Measurements from ENCODE around the gene SLC9A1.

DNA sequence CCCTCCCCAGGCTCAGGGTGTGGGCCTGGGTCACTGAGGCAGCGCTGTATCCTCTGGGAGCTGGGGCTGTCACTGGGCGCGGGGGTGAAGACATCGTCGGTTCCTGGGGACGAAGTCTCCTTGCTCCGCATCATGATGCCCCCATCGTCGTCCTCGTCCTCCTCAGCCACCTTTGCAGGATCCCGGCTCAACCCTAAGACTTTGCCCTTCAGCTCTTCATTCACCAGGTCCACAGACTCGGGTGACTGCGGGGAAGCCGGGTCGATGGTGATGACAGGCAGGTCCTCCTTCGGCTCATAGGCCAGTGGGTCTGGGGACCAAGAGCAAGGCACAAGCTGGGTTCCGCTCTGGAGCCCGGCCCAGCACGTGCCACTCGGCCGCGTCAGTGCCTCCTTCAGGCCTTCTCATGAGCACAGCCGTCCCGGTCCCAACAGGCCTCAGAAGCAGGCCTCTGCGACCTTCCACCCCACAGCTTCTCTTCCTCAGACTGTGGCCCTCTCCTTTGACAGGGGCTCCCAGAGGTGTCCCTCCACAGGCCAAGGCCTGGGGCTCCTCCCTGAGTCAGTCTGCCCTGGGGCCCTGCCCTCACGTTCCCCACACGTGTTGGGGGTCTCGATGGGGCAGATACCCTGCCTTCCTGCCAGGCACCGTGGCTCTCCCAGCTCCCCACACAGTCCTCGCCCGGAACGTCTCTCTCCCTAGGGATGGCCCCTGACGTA is 54.4 kb downstream of the SLC9A1 start:
- no peak for TF ChIP-seq POLR2A (IDR thresholded peaks at IDR 0.05)
- TF ChIP-seq, protein P1, sequence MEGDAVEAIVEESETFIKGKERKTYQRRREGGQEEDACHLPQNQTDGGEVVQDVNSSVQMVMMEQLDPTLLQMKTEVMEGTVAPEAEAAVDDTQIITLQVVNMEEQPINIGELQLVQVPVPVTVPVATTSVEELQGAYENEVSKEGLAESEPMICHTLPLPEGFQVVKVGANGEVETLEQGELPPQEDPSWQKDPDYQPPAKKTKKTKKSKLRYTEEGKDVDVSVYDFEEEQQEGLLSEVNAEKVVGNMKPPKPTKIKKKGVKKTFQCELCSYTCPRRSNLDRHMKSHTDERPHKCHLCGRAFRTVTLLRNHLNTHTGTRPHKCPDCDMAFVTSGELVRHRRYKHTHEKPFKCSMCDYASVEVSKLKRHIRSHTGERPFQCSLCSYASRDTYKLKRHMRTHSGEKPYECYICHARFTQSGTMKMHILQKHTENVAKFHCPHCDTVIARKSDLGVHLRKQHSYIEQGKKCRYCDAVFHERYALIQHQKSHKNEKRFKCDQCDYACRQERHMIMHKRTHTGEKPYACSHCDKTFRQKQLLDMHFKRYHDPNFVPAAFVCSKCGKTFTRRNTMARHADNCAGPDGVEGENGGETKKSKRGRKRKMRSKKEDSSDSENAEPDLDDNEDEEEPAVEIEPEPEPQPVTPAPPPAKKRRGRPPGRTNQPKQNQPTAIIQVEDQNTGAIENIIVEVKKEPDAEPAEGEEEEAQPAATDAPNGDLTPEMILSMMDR (IDR thresholded peaks at IDR 0.05): no peak

All from breast epithelium (tissue), 3 donors.